ENCODE measurements around the gene MRC2.

- TF ChIP-seq, protein P1, sequence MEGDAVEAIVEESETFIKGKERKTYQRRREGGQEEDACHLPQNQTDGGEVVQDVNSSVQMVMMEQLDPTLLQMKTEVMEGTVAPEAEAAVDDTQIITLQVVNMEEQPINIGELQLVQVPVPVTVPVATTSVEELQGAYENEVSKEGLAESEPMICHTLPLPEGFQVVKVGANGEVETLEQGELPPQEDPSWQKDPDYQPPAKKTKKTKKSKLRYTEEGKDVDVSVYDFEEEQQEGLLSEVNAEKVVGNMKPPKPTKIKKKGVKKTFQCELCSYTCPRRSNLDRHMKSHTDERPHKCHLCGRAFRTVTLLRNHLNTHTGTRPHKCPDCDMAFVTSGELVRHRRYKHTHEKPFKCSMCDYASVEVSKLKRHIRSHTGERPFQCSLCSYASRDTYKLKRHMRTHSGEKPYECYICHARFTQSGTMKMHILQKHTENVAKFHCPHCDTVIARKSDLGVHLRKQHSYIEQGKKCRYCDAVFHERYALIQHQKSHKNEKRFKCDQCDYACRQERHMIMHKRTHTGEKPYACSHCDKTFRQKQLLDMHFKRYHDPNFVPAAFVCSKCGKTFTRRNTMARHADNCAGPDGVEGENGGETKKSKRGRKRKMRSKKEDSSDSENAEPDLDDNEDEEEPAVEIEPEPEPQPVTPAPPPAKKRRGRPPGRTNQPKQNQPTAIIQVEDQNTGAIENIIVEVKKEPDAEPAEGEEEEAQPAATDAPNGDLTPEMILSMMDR (IDR thresholded peaks at IDR 0.05) = no peak
- TF ChIP-seq EP300 (IDR thresholded peaks at IDR 0.05) (no peak), POLR2A (IDR thresholded peaks at IDR 0.05) (no peak)
Observed at GRCh38 chr17:62681939-62682381, 54.5 kb downstream of the MRC2 start.

All from tibial nerve (tissue), 4 donors.